GM23248 (cell line): Measurements from ENCODE around the gene ACOT4.

Source experiments
- EZH2 ChIP-seq: fragments of 200-600 bp; sonication (generic); IDR thresholded peaks from 2 replicates; pipeline ENCODE4 v1.6.1; 2018; ENCODE audit warnings: antibody characterized with exemption, mild to moderate bottlenecking; ENCODE audit not compliant: insufficient read depth, poor library complexity, severe bottlenecking
- EZH2phosphoT487 ChIP-seq: fragments of 200-600 bp; sonication (generic); IDR thresholded peaks from 2 replicates; pipeline ENCODE4 v1.6.1; 2018; ENCODE audit warnings: antibody characterized with exemption, moderate library complexity, mild to moderate bottlenecking, low read depth; ENCODE audit not compliant: insufficient read depth

- TF ChIP-seq EZH2phosphoT487 (no peak), EZH2 (no peak)
Observed at GRCh38 chr14:73599499-73599898, 7.8 kb downstream of the ACOT4 start.
